HCT116 (cell line): ENCODE measurements around the gene TAF1B. TPM values are rescaled to one million over a fixed set of nuclear protein-coding genes. Genes with fewer than 3 reads are reported as not detected.

Experiments used
- ATAC-seq: fragments of 200-7000 bp; cut with Tn5 transposase; 2 replicates; pipeline ENCODE4 v1.9.1; 2020; ENCODE audit warnings: mild to moderate bottlenecking, moderate library complexity
- BruUV-seq: library from RNA; stranded (reverse); fragments of 400-500 nt; replicated peaks from 2 replicates; lab custom pipeline; 2021; lab: Mats Ljungman, UMichigan
- CTCF ChIA-PET: fragments of 300-600 bp; sonication (Branson Sonifier 250); formaldehyde crosslinking; loops from one replicate; lab custom pipeline; 2021; ENCODE audit warnings: antibody characterized with exemption; lab: Charles Lee
- POLR2A ChIA-PET: fragments of 300-600, 350-600 bp; sonication (Branson Sonifier 250); formaldehyde crosslinking; loops from one replicate; lab custom pipeline; 2021; ENCODE audit warnings: antibody characterized with exemption; lab: Charles Lee
- RAD21 ChIA-PET, 2 experiments: fragments of 300-600 bp; sonication (Branson Sonifier 250); formaldehyde crosslinking; loops; one replicate each; lab custom pipeline; 2023; ENCODE audit warnings: low total read pairs in 2 of 2; ENCODE audit not compliant: uncharacterized antibody in 2 of 2, unreplicated experiment in 2 of 2, low non-redundant PET in 1 of 2; lab: Charles Lee
- DNase-seq: peaks from one replicate; pipeline ENCODE4 v3.0.0-alpha.2; 2010; ENCODE audit warnings: low read depth, low spot score
- H2AFZ ChIP-seq: fragments of 200-600 bp; shearing (Covaris generic), sonication (generic); 2 replicates; pipeline ENCODE4 v1.6.1; 2017; ENCODE audit warnings: low read depth, mixed run types, mixed read lengths, antibody characterized with exemption, low read length; ENCODE audit not compliant: poor library complexity, severe bottlenecking
- H3K27ac ChIP-seq: 2 replicates; pipeline ENCODE4 v1.5.1; 2012; ENCODE audit warnings: low read depth, low read length
- H3K27me3 ChIP-seq: fragments of 200-600 bp; sonication (generic); 2 replicates; pipeline ENCODE4 v1.6.1; 2016; ENCODE audit warnings: mixed run types, low read length, mixed read lengths; ENCODE audit not compliant: insufficient read depth
- H3K36me3 ChIP-seq, 2 experiments: fragments of 200-500 bp in 1 of 2; fragments of 200-600 bp in 1 of 2; sonication (Bioruptor generic) in 1 of 2; sonication (generic) in 1 of 2; 2 replicates each; pipeline versions ENCODE4 v1.5.1 to v1.6.1; 2014 to 2016; ENCODE audit warnings: low read length in 2 of 2, inconsistent platforms in 1 of 2, mixed read lengths in 1 of 2, mixed run types in 1 of 2; ENCODE audit not compliant: insufficient read depth in 2 of 2, control insufficient read depth in 1 of 2
- H3K4me1 ChIP-seq, 2 experiments: fragments of 200-600 bp in 1 of 2; sonication (generic) in 1 of 2; 2 replicates each; pipeline versions ENCODE4 v1.5.1 to v1.6.1; 2012 to 2017; ENCODE audit warnings: low read length in 2 of 2, inconsistent platforms in 1 of 2, mild to moderate bottlenecking in 1 of 2, mixed read lengths in 1 of 2, mixed run types in 1 of 2, moderate library complexity in 1 of 2; ENCODE audit not compliant: insufficient read depth in 2 of 2, control insufficient read depth in 1 of 2
- H3K4me2 ChIP-seq: fragments of 200-600 bp; sonication (generic); 2 replicates; pipeline ENCODE4 v1.6.1; 2017; ENCODE audit warnings: mixed run types, low read length, mixed read lengths
- H3K4me3 ChIP-seq, 2 experiments: fragments of 200-600 bp in 1 of 2; sonication (generic) in 1 of 2; replicated peaks in 1 of 2; 2 replicates each; pipeline ENCODE4 v1.5.1; 2011 to 2016; ENCODE audit warnings: low read length in 2 of 2, control low read depth in 1 of 2, low read depth in 1 of 2, mild to moderate bottlenecking in 1 of 2, mixed read lengths in 1 of 2, mixed run types in 1 of 2
- H3K79me2 ChIP-seq: fragments of 200-600 bp; sonication (generic); 2 replicates; pipeline ENCODE4 v1.6.1; 2017; ENCODE audit warnings: mild to moderate bottlenecking, mixed run types, low read length, moderate library complexity, mixed read lengths; ENCODE audit not compliant: insufficient read depth
- H3K9ac ChIP-seq: fragments of 200-600 bp; sonication (generic); 2 replicates; pipeline ENCODE4 v1.6.1; 2016; ENCODE audit warnings: low read length, mixed read lengths
- H3K9me2 ChIP-seq: fragments of 200-600 bp; sonication (generic), shearing (Covaris generic); 2 replicates; pipeline ENCODE4 v1.6.1; 2017; ENCODE audit warnings: mixed run types, mild to moderate bottlenecking, moderate library complexity; ENCODE audit not compliant: insufficient read depth
- H3K9me3 ChIP-seq, 2 experiments: fragments of 200-500 bp in 1 of 2; fragments of 200-600 bp in 1 of 2; sonication (Bioruptor generic) in 1 of 2; sonication (generic) in 1 of 2; 2 replicates each; pipeline ENCODE4 v1.6.1; 2014 to 2017; ENCODE audit warnings: low read length in 2 of 2, mixed read lengths in 2 of 2, inconsistent platforms in 1 of 2, low read depth in 1 of 2, mild to moderate bottlenecking in 1 of 2, mixed run types in 1 of 2, moderate library complexity in 1 of 2; ENCODE audit not compliant: control insufficient read depth in 1 of 2, insufficient read depth in 1 of 2
- H4K20me1 ChIP-seq: fragments of 200-600 bp; sonication (generic), shearing (Covaris generic); 2 replicates; pipeline ENCODE4 v1.6.1; 2017; ENCODE audit warnings: mixed run types, mild to moderate bottlenecking, moderate library complexity; ENCODE audit not compliant: insufficient read depth
- ATF3 ChIP-seq: IDR thresholded peaks from 2 replicates; pipeline ENCODE4 v1.6.1; 2012
- CBX3 ChIP-seq: IDR thresholded peaks from 2 replicates; pipeline ENCODE4 v1.6.1; 2012; ENCODE audit warnings: low read depth
- JUND ChIP-seq: IDR thresholded peaks from 2 replicates; pipeline ENCODE4 v1.6.1; 2012
- POLR2A ChIP-seq: IDR thresholded peaks from 2 replicates; pipeline ENCODE4 v1.7.0; 2011; ENCODE audit warnings: borderline replicate concordance; ENCODE audit not compliant: insufficient read depth, insufficient read length; ENCODE audit errors: extremely low read depth
- POLR2AphosphoS5 ChIP-seq: IDR thresholded peaks from 2 replicates; pipeline ENCODE4 v1.6.1; 2011; ENCODE audit warnings: mild to moderate bottlenecking, low read depth, low read length, moderate library complexity
- RAD21 ChIP-seq: IDR thresholded peaks from 2 replicates; pipeline ENCODE4 v1.6.1; 2012; ENCODE audit warnings: low read depth, mild to moderate bottlenecking
- SRF ChIP-seq: IDR thresholded peaks from 2 replicates; pipeline ENCODE4 v1.6.1; 2012; ENCODE audit warnings: low read depth
- ZFX ChIP-seq: fragments of 450-650 bp; IDR thresholded peaks from 2 replicates; pipeline ENCODE4 v1.6.1; 2017
- ZNF274 ChIP-seq: fragments of 200-500 bp; sonication (Bioruptor generic); IDR thresholded peaks from 2 replicates; pipeline ENCODE4 v1.6.1; 2014; ENCODE audit warnings: mild to moderate bottlenecking, low read depth, low read length, inconsistent platforms
- intact Hi-C: fragments of 100-400 bp; cut with micrococcal nuclease; formaldehyde crosslinking; loops from 2 replicates; pipeline ENCODE4 v1.10.0; 2022
- total RNA-seq: library from RNA; stranded (reverse); gene quantifications from one replicate; pipeline ENCODE4 v1.2.1, GENCODE V29; 2021; ENCODE audit not compliant: unreplicated experiment
- TF ChIP-seq, protein P1 (sequence below), 3 experiments: fragments of 200-600 bp in 1 of 3; sonication (generic) in 1 of 3; IDR thresholded peaks in 2 of 3; conservative IDR thresholded peaks in 1 of 3; 2 replicates each; pipeline ENCODE4 v1.5.1; 2012 to 2017; ENCODE audit warnings: low read depth in 2 of 3, low read length in 2 of 3, antibody characterized with exemption in 1 of 3, borderline replicate concordance in 1 of 3, control low read depth in 1 of 3, mild to moderate bottlenecking in 1 of 3, mixed read lengths in 1 of 3, mixed run types in 1 of 3, moderate library complexity in 1 of 3; ENCODE audit not compliant: insufficient read depth in 1 of 3
- TF ChIP-seq, protein P2 (sequence below): IDR thresholded peaks from 2 replicates; pipeline ENCODE4 v1.6.1; 2012; ENCODE audit warnings: low read depth

The TAF1B gene
- total RNA-seq, 1 experiment from 2014 or later = 27.9 TPM

DNA sequence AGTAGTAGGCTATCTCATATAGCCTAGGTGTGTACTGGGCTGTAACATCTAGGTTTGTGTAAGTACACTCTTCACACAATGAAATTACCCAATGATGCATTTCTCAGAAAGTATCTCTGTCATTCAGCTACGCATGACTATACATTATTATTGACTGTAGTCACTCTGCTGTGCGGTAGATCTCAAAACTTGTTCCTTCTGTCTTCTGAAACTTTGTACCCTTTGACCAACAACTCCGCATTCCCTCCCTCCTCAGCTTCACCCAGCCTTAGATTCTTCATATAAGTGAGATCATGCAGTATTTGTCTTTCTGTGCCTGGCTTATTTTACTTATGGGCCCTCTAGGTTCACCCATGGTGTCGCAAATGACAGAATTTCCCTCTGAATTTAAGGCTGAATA, 49.0 kb downstream of the TAF1B start:
- no peak for ATAC-seq
- Histone ChIP-seq H3K9ac (no peak overlapping the region), H3K27me3 (no peaks in the 10 kb centered on the region), H3K9me3 (0 out of 4 replicates have a peak, but pooled peaks cover 0 to under 1% of the 10 kb centered on the region in 2 experiments), H3K36me3 (no peaks in the 10 kb centered on the region), H3K79me2 (no peaks in the 10 kb centered on the region), H3K4me3 (no peak overlapping the region), H3K9me2 (no peaks in the 10 kb centered on the region), H2AFZ (no peak overlapping the region), H4K20me1 (peaks cover 1% of the 10 kb centered on the region; the same call in 1 of the 2 replicates), H3K4me1 (peaks cover 7 to 14% of the 10 kb centered on the region in 2 experiments), H3K4me2 (no peak overlapping the region), H3K27ac (no peak overlapping the region)
- ChIA-PET RAD21 (no interaction called here), POLR2A (no interaction called here), CTCF (no interaction called here)
- BruUV-seq = no TSS peak
- intact Hi-C loops = no loop called here
- DNase-seq = no peak
- TF ChIP-seq JUND = no peak
- no peak for TF ChIP-seq RAD21
- no peak for TF ChIP-seq SRF
- no peak for TF ChIP-seq POLR2AphosphoS5
- TF ChIP-seq POLR2A = no peak
- no peak for TF ChIP-seq ZFX
- TF ChIP-seq, protein P1, sequence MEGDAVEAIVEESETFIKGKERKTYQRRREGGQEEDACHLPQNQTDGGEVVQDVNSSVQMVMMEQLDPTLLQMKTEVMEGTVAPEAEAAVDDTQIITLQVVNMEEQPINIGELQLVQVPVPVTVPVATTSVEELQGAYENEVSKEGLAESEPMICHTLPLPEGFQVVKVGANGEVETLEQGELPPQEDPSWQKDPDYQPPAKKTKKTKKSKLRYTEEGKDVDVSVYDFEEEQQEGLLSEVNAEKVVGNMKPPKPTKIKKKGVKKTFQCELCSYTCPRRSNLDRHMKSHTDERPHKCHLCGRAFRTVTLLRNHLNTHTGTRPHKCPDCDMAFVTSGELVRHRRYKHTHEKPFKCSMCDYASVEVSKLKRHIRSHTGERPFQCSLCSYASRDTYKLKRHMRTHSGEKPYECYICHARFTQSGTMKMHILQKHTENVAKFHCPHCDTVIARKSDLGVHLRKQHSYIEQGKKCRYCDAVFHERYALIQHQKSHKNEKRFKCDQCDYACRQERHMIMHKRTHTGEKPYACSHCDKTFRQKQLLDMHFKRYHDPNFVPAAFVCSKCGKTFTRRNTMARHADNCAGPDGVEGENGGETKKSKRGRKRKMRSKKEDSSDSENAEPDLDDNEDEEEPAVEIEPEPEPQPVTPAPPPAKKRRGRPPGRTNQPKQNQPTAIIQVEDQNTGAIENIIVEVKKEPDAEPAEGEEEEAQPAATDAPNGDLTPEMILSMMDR (IDR thresholded peaks at IDR 0.05 in 2 of 3, conservative IDR thresholded peaks at IDR 0.05 in 1 of 3; ENCODE audit: borderline replicate concordance in 1 of 3, insufficient read depth in 1 of 3, low read depth in 2 of 3, low read length in 2 of 3) = no peak
- no peak for TF ChIP-seq ZNF274
- TF ChIP-seq CBX3 = no peak
- TF ChIP-seq, protein P2, sequence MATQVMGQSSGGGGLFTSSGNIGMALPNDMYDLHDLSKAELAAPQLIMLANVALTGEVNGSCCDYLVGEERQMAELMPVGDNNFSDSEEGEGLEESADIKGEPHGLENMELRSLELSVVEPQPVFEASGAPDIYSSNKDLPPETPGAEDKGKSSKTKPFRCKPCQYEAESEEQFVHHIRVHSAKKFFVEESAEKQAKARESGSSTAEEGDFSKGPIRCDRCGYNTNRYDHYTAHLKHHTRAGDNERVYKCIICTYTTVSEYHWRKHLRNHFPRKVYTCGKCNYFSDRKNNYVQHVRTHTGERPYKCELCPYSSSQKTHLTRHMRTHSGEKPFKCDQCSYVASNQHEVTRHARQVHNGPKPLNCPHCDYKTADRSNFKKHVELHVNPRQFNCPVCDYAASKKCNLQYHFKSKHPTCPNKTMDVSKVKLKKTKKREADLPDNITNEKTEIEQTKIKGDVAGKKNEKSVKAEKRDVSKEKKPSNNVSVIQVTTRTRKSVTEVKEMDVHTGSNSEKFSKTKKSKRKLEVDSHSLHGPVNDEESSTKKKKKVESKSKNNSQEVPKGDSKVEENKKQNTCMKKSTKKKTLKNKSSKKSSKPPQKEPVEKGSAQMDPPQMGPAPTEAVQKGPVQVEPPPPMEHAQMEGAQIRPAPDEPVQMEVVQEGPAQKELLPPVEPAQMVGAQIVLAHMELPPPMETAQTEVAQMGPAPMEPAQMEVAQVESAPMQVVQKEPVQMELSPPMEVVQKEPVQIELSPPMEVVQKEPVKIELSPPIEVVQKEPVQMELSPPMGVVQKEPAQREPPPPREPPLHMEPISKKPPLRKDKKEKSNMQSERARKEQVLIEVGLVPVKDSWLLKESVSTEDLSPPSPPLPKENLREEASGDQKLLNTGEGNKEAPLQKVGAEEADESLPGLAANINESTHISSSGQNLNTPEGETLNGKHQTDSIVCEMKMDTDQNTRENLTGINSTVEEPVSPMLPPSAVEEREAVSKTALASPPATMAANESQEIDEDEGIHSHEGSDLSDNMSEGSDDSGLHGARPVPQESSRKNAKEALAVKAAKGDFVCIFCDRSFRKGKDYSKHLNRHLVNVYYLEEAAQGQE = no peak
- TF ChIP-seq ATF3 = no peak
